IMR-90 (cell line): Measurements from ENCODE around the gene FOXO6. TPM values are rescaled to one million over a fixed set of nuclear protein-coding genes. Genes with fewer than 3 reads are reported as not detected.

ENCODE experiments used
- ATAC-seq: fragments of 200-7000 bp; cut with Tn5 transposase; 2 replicates; pipeline ENCODE4 v1.9.1; 2020; ENCODE audit warnings: low read depth, mild to moderate bottlenecking, moderate library complexity
- BruUV-seq: library from RNA; stranded (reverse); fragments of 400-500 nt; replicated peaks from 2 replicates; lab custom pipeline; 2021; lab: Mats Ljungman, UMichigan
- CTCF ChIA-PET: fragments of 300-600 bp; formaldehyde crosslinking; extraction: SDS; loops from one replicate; lab custom pipeline; 2021; ENCODE audit warnings: antibody characterized with exemption; lab: Yijun Ruan, JAX
- POLR2A ChIA-PET: fragments of 300-600 bp; sonication (Branson Sonifier 250); formaldehyde crosslinking; loops from one replicate; lab custom pipeline; 2022; ENCODE audit warnings: antibody characterized with exemption; ENCODE audit not compliant: unreplicated experiment; lab: Charles Lee
- DNase-seq: peaks from one replicate; pipeline ENCODE4 v3.0.0; 2013
- H2AFZ ChIP-seq: replicated peaks from 2 replicates; pipeline ENCODE3; 2013; ENCODE audit warnings: low read length, mild to moderate bottlenecking; ENCODE audit not compliant: poor library complexity
- H2AK5ac ChIP-seq: 2 replicates; pipeline ENCODE4 v1.6.1; 2013; ENCODE audit warnings: low read depth, low read length, inconsistent platforms
- H2AK9ac ChIP-seq: replicated peaks from 2 replicates; pipeline ENCODE3; 2013; ENCODE audit warnings: mild to moderate bottlenecking, low read depth, low read length, moderate library complexity; ENCODE audit not compliant: poor library complexity
- H2BK120ac ChIP-seq: 2 replicates; pipeline ENCODE4 v1.6.1; 2013; ENCODE audit warnings: low read depth, low read length, inconsistent platforms
- H2BK15ac ChIP-seq: 3 replicates; pipeline ENCODE4 v1.6.1; 2013; ENCODE audit warnings: low read depth, low read length, inconsistent platforms
- H2BK20ac ChIP-seq: 2 replicates; pipeline ENCODE4 v1.6.1; 2013; ENCODE audit warnings: low read depth, mild to moderate bottlenecking, inconsistent platforms, low read length, moderate library complexity
- H2BK5ac ChIP-seq: 2 replicates; pipeline ENCODE4 v1.6.1; 2013; ENCODE audit warnings: mild to moderate bottlenecking, low read depth, low read length, inconsistent platforms; ENCODE audit not compliant: poor library complexity, severe bottlenecking
- H3K14ac ChIP-seq: replicated peaks from 2 replicates; pipeline ENCODE4 v1.6.1; 2013; ENCODE audit warnings: low read depth, low read length, inconsistent platforms
- H3K18ac ChIP-seq: 2 replicates; pipeline ENCODE4 v1.6.1; 2013; ENCODE audit warnings: low read depth, low read length, control low read depth
- H3K23ac ChIP-seq: 2 replicates; pipeline ENCODE4 v1.6.1; 2013; ENCODE audit warnings: low read depth, low read length, inconsistent platforms
- H3K27ac ChIP-seq: 2 replicates; pipeline ENCODE4 v1.5.1; 2013; ENCODE audit warnings: mild to moderate bottlenecking, control low read depth, low read length; ENCODE audit not compliant: insufficient read depth
- H3K27me3 ChIP-seq: 2 replicates; pipeline ENCODE4 v1.6.1; 2013; ENCODE audit warnings: low read length; ENCODE audit not compliant: control insufficient read depth, insufficient read depth
- H3K36me3 ChIP-seq: 2 replicates; pipeline ENCODE4 v1.6.1; 2013; ENCODE audit warnings: low read length, mixed read lengths; ENCODE audit not compliant: control insufficient read depth, insufficient read depth
- H3K4ac ChIP-seq: 2 replicates; pipeline ENCODE4 v1.6.1; 2013; ENCODE audit warnings: low read depth, low read length, inconsistent platforms
- H3K4me1 ChIP-seq: 2 replicates; pipeline ENCODE4 v1.6.1; 2013; ENCODE audit warnings: low read length, mixed read lengths; ENCODE audit not compliant: control insufficient read depth, insufficient read depth
- H3K4me2 ChIP-seq: 2 replicates; pipeline ENCODE4 v1.6.1; 2013; ENCODE audit warnings: low read depth, mild to moderate bottlenecking, control low read depth, low read length, moderate library complexity
- H3K4me3 ChIP-seq: 2 replicates; pipeline ENCODE4 v1.5.1; 2013; ENCODE audit warnings: low read depth, mild to moderate bottlenecking, control low read depth, low read length, moderate library complexity; ENCODE audit not compliant: insufficient read depth
- H3K56ac ChIP-seq: 2 replicates; pipeline ENCODE4 v1.6.1; 2013; ENCODE audit warnings: low read length, inconsistent platforms; ENCODE audit not compliant: insufficient read depth; ENCODE audit errors: extremely low read depth
- H3K79me1 ChIP-seq, 2 experiments: 2 replicates each; pipeline ENCODE4 v1.6.1; 2013; ENCODE audit warnings: low read length in 2 of 2, inconsistent platforms in 1 of 2, low read depth in 1 of 2
- H3K9ac ChIP-seq: 2 replicates; pipeline ENCODE4 v1.6.1; 2013; ENCODE audit warnings: low read depth, low read length, control low read depth
- H3K9me1 ChIP-seq: 2 replicates; pipeline ENCODE4 v1.6.1; 2013; ENCODE audit warnings: low read length, inconsistent platforms; ENCODE audit not compliant: insufficient read depth
- H3K9me3 ChIP-seq: 2 replicates; pipeline ENCODE4 v1.6.1; 2013; ENCODE audit warnings: low read length; ENCODE audit not compliant: control insufficient read depth, insufficient read depth
- H4K20me1 ChIP-seq: 2 replicates; pipeline ENCODE4 v1.6.1; 2013; ENCODE audit warnings: low read length, inconsistent platforms; ENCODE audit not compliant: insufficient read depth
- H4K5ac ChIP-seq: 2 replicates; pipeline ENCODE4 v1.6.1; 2013; ENCODE audit warnings: mild to moderate bottlenecking, low read depth, low read length, control low read depth
- H4K8ac ChIP-seq, 2 experiments: 2 replicates each; pipeline ENCODE4 v1.6.1; 2013; ENCODE audit warnings: low read depth in 2 of 2, low read length in 2 of 2, control low read depth in 1 of 2, inconsistent platforms in 1 of 2
- H4K91ac ChIP-seq: 2 replicates; pipeline ENCODE4 v1.6.1; 2013; ENCODE audit warnings: low read depth, low read length, inconsistent platforms; ENCODE audit not compliant: insufficient read depth
- CEBPB ChIP-seq: IDR thresholded peaks from 2 replicates; pipeline ENCODE4 v1.6.1; 2012; ENCODE audit warnings: low read depth, low read length, improper control_type of control experiment
- CHD1 ChIP-seq: IDR thresholded peaks from 2 replicates; pipeline ENCODE4 v1.6.1; 2012; ENCODE audit warnings: low read depth, low read length, improper control_type of control experiment
- FOS ChIP-seq: fragments of 150-350 bp; IDR thresholded peaks from 2 replicates; pipeline ENCODE4 v1.6.1; 2016; ENCODE audit warnings: low read depth, low read length
- MAFK ChIP-seq: IDR thresholded peaks from 2 replicates; pipeline ENCODE4 v1.6.1; 2012; ENCODE audit warnings: low read depth, low read length, improper control_type of control experiment
- MAZ ChIP-seq: IDR thresholded peaks from 2 replicates; pipeline ENCODE4 v1.6.1; 2012; ENCODE audit warnings: low read depth, mild to moderate bottlenecking, low read length, improper control_type of control experiment, moderate library complexity, borderline replicate concordance
- NFE2L2 ChIP-seq: fragments of 150-350 bp; IDR thresholded peaks from 2 replicates; pipeline ENCODE4 v1.6.1; 2016; ENCODE audit warnings: low read depth, mild to moderate bottlenecking, low read length
- POLR2A ChIP-seq: IDR thresholded peaks from 2 replicates; pipeline ENCODE4 v1.6.1; 2012; ENCODE audit warnings: mild to moderate bottlenecking, low read depth, low read length
- RAD21 ChIP-seq: IDR thresholded peaks from 2 replicates; pipeline ENCODE4 v1.6.1; 2012; ENCODE audit warnings: low read length, improper control_type of control experiment
- RCOR1 ChIP-seq: IDR thresholded peaks from 2 replicates; pipeline ENCODE4 v1.6.1; 2012; ENCODE audit warnings: mild to moderate bottlenecking, low read length, improper control_type of control experiment; ENCODE audit not compliant: insufficient replicate concordance
- WGBS, 2 experiments: methylation state at CpG; one replicate each; pipeline versions ENCODE4 v1.1.5 to v1.1.7; 2013; ENCODE audit warnings: missing lambda C conversion rate in 2 of 2; ENCODE audit not compliant: insufficient read length in 1 of 2; ENCODE audit errors: extremely low coverage in 2 of 2; 5-methylcytosine and 5-hydroxymethylcytosine counted together
- dilution Hi-C: fragments of 300-500 bp; cut with HindIII; formaldehyde crosslinking; loops from one replicate; pipeline ENCODE4 v1.14.3; 2018; ENCODE audit warnings: low sequenced_read_pairs; ENCODE audit not compliant: unreplicated experiment
- in situ Hi-C: fragments of 300-500 bp; cut with MboI; formaldehyde crosslinking; loops from 3 replicates; pipeline ENCODE4 v1.14.3; 2019; ENCODE audit warnings: low sequenced_read_pairs, inconsistent platforms, mixed read lengths
- intact Hi-C: fragments of 100-400 bp; cut with micrococcal nuclease; formaldehyde crosslinking; loops from 2 replicates; pipeline ENCODE4 v1.10.0; 2022
- polyA plus RNA-seq, 3 experiments: library from polyadenylated mRNA; depleted of rRNA; stranded (reverse); fragments of >200 nt; gene quantifications; 2 replicates each; pipeline ENCODE4 v1.2.3, GENCODE V29; 2012; ENCODE audit warnings: low replicate concordance in 1 of 3
- total RNA-seq: library from RNA; depleted of rRNA; stranded (reverse); fragments of >200 nt; gene quantifications from 2 replicates; pipeline ENCODE4 v1.2.3, GENCODE V29; 2012
- TF ChIP-seq, protein P1 (sequence below): conservative IDR thresholded peaks from 2 replicates; pipeline ENCODE4 v1.5.1; 2012; ENCODE audit warnings: mild to moderate bottlenecking, low read depth, low read length, improper control_type of control experiment

FOXO6 gene
- total and polyA plus RNA-seq, 2 of the 4 experiments (the other 2 are of a cell fraction), result not detected

DNA sequence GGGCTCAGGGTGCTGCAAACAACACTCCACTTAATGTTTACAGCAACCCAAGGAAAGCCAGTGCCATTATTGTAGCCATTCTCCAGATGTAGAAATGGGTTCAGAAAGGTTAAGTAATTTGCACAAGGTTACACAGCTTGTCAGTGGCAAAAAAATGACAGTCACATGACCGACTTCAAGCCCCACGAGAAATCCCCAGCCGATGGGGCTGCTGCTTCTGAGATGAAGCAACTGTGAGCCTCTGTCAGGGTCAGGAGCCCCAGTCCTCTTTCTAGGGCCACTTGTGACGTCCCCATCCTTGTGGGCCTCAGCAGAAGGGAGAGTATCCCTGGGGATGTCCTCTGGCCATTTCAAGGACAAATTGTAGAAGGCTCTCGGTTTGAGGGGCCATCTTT is 68.4 kb downstream of the FOXO6 start:
- ATAC-seq (no peak), DNase-seq (no peak)
- TF ChIP-seq POLR2A (no peak), MAFK (no peak), MAZ (no peak), FOS (no peak), NFE2L2 (no peak), CHD1 (no peak), CEBPB (no peak), RCOR1 (no peak), RAD21 (no peak)
- TF ChIP-seq, protein P1, sequence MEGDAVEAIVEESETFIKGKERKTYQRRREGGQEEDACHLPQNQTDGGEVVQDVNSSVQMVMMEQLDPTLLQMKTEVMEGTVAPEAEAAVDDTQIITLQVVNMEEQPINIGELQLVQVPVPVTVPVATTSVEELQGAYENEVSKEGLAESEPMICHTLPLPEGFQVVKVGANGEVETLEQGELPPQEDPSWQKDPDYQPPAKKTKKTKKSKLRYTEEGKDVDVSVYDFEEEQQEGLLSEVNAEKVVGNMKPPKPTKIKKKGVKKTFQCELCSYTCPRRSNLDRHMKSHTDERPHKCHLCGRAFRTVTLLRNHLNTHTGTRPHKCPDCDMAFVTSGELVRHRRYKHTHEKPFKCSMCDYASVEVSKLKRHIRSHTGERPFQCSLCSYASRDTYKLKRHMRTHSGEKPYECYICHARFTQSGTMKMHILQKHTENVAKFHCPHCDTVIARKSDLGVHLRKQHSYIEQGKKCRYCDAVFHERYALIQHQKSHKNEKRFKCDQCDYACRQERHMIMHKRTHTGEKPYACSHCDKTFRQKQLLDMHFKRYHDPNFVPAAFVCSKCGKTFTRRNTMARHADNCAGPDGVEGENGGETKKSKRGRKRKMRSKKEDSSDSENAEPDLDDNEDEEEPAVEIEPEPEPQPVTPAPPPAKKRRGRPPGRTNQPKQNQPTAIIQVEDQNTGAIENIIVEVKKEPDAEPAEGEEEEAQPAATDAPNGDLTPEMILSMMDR, result no peak
- Histone ChIP-seq H2AK9ac (no peak overlapping the region), H4K8ac (no peak overlapping the region), H2BK15ac (no peak overlapping the region), H4K20me1 (no peaks in the 10 kb centered on the region; the same call in 1 of the 2 replicates), H2BK120ac (no peak overlapping the region), H2AFZ (no peak overlapping the region), H3K18ac (no peak overlapping the region), H4K91ac (no peak overlapping the region), H4K5ac (no peak overlapping the region), H3K4ac (no peak overlapping the region), H2BK5ac (no peak overlapping the region), H3K4me3 (no peak overlapping the region), H3K27me3 (peaks cover 9% of the 10 kb centered on the region; the same call in 1 of the 2 replicates), H2AK5ac (no peak overlapping the region), H3K9ac (no peak overlapping the region), H3K27ac (no peak overlapping the region), H3K36me3 (no peaks in the 10 kb centered on the region), H3K23ac (no peak overlapping the region), H3K79me1 (no peaks in the 10 kb centered on the region), H3K9me3 (no peaks in the 10 kb centered on the region), H3K9me1 (peaks cover 3% of the 10 kb centered on the region; the same call in 1 of the 2 replicates), H3K4me2 (no peak overlapping the region), H2BK20ac (no peak overlapping the region), H3K56ac (no peak overlapping the region), H3K14ac (no peak overlapping the region), H3K4me1 (peaks cover 8% of the 10 kb centered on the region)
- ChIA-PET CTCF (no interaction called here), POLR2A (no interaction called here)
- dilution Hi-C loops, result no loop called here
- intact Hi-C loops, result loop anchor here (5.0 kb wide), 1 partner anchor 407 kb away; the partner anchor contains the start of gene SLFNL1
- no TSS peak for BruUV-seq
- WGBS, 2 experiments, result 65% methylated on average over 4 of the region's 5 CpGs; no CpG with 5 or more reads in 1 of the 2 experiments
- in situ Hi-C loops, result no loop called here
